Measurements from ENCODE around the gene NKPD1.

GRCh38 chr19:45138303-45138751 lies 22.5 kb downstream of the NKPD1 start:
- TF ChIP-seq CTCF (IDR thresholded peaks at IDR 0.05 in 2 of 3, conservative IDR thresholded peaks at IDR 0.05 in 1 of 3; ENCODE audit: control insufficient read depth in 2 of 3, extremely low read depth in 1 of 3, insufficient read depth in 1 of 3, low read depth in 3 of 3, low read length in 3 of 3) (no peak), REST (IDR thresholded peaks at IDR 0.05; ENCODE audit: low read depth, low read length) (no peak), POLR2AphosphoS5 (IDR thresholded peaks at IDR 0.05; ENCODE audit: low read length) (no peak), EED (IDR thresholded peaks at IDR 0.05; ENCODE audit: low read depth) (no peak), JUNB (IDR thresholded peaks at IDR 0.05) (no peak), EP300 (IDR thresholded peaks at IDR 0.05; ENCODE audit: borderline replicate concordance in 1 of 2, control insufficient read depth in 1 of 2, low read depth in 2 of 2, low read length in 2 of 2) (no peak), NBN (IDR thresholded peaks at IDR 0.05) (no peak), SMC3 (IDR thresholded peaks at IDR 0.05; ENCODE audit: borderline replicate concordance, low read length) (no peak), MXI1 (IDR thresholded peaks at IDR 0.05; ENCODE audit: low read depth, low read length) (no peak)
